Dedifferentiated amniotic fluid mesenchymal stem cell (primary cell): Measurements from ENCODE around the gene KMT2D.

Experiments used
- DNase-seq: peaks from one replicate; pipeline ENCODE4 v3.0.0-alpha.2; 2016; ENCODE audit errors: extremely low spot score

The KMT2D gene, protein sequence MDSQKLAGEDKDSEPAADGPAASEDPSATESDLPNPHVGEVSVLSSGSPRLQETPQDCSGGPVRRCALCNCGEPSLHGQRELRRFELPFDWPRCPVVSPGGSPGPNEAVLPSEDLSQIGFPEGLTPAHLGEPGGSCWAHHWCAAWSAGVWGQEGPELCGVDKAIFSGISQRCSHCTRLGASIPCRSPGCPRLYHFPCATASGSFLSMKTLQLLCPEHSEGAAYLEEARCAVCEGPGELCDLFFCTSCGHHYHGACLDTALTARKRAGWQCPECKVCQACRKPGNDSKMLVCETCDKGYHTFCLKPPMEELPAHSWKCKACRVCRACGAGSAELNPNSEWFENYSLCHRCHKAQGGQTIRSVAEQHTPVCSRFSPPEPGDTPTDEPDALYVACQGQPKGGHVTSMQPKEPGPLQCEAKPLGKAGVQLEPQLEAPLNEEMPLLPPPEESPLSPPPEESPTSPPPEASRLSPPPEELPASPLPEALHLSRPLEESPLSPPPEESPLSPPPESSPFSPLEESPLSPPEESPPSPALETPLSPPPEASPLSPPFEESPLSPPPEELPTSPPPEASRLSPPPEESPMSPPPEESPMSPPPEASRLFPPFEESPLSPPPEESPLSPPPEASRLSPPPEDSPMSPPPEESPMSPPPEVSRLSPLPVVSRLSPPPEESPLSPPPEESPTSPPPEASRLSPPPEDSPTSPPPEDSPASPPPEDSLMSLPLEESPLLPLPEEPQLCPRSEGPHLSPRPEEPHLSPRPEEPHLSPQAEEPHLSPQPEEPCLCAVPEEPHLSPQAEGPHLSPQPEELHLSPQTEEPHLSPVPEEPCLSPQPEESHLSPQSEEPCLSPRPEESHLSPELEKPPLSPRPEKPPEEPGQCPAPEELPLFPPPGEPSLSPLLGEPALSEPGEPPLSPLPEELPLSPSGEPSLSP (N-terminal part only)

DNA sequence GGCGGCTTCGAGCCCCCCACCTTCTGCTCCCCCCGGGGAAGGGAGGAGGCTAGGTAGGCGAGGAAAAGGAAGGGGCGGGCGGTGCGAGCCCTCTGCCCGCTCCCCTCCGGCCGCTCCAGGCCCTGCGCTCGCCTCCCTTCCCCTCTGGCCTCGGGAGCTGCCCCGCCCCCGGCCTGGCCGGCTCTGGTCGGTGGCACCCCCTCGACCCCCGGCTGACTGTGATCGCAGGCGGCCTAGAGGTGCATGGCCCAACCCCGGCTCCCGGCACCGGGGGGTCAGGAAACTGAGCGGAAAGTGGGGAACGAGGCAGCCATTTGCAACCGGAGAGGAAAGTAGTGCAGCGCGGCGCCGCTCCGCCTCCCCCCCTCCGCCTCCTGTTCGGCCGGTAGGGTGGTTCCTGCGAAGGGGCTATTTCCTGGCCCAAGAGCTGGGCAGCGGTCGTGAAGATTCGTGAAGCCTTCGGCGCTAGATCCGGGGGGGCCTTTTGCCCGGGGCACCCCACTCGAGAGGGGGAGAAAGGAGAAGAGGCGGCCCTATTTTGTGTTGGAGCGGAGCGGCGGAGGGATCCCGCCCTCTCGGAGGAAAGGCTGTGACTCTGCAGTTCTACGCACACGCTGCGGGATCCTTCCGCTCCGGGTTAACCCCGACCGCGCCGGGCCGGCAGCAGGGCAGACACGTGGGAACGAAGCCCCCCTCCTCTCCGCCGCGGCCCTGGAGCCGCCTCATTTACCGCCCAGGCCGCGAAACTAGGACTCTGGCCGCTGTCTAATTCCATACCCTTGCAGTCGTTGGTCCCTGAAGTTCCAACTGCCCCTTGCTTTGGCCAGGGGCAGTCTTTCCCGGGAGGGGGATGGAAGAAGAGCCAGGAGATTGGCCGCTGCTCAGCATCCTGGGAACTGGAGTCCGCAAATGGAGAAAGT, at the start of gene KMT2D:
TSS of gene KMT2D (minus strand) at position 558 of the 920 bp plus-strand sequence. CDS start 5,470 bp downstream, outside the sequence.
- peak; percentile 92 for DNase-seq

DNA sequence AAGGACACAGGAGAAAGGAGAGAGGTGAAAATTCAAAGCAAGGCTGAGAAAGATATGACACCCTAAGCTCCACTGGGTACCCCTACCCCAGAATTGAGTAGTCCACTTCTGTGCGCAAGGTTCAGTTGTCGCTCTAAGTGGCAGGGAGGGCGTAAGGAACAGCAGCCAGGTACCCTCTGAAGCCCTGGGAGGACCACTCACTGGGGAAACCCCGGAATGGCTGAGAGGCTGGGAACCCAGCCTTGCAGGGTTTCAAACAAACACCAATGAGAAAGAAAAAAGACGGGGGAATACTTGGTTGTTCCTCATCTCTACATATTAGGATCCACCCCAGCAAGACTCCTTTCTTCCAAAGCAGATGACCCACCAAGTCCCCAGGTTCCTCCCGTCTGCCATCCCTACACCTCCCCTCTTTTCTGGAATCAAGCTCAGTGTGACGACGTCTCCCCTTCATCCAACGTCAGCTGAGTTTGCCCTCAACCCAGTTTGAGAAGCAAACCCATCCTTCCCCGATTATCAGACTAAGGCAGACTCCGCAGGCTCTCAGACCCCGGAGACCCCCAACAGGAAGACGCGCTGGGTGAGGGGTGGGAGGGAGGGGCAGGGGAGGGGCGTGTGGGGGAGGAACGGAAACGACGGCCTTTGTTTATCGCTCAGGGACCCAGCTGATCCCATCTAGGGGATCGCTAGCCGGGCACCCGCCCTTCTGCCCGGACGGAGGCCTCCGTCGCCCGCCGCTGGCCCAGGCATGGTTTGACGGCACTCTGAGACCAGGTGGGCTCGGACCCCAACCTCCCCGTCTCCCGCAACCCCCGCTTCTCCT, 49.3 kb upstream of the KMT2D start:
- no peak for DNase-seq

DNA sequence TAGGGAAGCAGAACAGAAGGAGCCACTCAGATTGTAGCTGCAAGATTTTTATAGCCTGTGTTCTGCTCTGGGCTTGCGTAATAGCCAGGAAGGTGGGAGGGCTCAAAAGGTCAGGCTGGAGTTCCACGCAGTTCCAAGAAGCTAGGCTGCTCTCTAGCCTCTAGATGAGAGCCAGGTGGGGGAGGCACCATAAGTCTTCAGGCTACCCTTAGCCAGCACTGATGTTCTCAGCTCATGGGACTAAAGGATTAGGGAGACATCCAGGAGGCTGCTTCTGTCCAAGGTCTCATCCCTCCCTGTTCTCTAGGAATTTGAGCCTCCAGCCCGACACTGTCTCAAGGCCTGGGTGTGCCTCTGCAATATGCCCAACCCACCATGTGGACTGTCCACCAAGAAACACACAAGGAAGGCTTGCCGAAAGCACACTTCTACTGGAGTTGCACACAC, 48.4 kb upstream of the KMT2D start:
- DNase-seq = no peak

DNA sequence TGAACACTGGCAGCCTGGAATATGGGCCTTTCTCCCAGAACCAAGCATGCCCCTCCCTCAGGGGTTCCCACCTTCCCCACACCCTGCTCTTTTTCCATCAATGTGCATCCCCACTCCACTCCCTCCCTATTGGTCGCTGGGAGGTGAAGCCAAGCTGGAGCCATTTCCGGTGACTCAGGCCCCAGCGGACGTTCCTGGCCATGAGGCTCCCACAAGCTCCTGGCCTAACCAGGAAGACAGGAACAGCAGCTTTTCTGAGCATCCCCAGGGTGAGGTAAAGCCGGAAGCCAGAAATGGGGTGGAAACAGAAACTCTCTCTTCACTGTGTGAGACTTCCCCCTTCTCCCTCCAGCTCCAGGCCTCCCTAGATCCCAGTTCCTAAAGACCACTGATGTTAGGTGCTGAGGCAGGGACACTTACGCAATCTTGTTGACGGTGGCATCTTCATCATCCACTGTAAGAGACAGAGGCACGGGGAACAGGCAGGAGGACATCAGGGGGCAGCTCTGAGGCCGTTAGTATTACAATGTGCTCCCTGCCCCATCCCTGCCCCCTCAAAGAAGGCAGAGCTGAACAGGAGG, 45.0 kb upstream of the KMT2D start:
- DNase-seq = no peak

DNA sequence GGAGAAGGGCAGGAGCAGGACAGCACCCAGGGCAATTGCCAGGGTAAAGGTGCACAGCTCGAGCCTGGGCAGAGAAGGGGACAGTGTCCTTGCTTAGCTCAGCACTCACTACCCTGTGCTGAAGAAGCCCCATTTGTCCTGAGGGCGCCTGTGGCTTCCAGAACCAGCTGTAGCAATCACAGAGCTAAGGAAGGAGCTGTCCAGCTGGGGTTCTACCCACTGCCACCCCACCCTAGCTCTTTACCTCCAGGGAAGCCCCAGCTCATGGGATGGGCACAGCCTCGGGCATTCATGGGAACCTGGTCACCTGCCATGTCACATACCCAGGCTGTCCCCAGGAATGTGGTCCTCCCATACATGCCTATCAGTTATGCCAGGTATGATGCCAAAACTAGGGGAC, 44.2 kb upstream of the KMT2D start:
- no peak for DNase-seq

DNA sequence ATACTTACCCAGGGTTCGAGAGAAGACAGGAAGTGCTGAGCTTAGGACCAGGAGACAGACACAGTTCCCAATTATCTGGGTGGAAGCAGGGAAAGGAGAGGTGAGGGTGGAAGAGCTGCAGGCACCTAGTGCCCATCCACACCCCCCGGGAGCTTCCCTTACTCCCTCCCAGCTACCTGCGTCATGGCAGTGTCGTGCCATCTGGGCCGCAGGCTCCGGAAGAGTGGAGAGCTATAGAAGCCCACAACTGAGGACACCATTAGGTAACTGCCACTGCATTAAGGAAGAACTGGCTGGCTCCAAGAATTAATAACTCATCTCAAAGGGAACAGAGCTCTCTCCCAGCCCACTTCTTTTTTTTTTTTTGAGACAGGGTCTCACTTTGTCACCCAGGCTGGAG, 39.8 kb upstream of the KMT2D start:
- no peak for DNase-seq

DNA sequence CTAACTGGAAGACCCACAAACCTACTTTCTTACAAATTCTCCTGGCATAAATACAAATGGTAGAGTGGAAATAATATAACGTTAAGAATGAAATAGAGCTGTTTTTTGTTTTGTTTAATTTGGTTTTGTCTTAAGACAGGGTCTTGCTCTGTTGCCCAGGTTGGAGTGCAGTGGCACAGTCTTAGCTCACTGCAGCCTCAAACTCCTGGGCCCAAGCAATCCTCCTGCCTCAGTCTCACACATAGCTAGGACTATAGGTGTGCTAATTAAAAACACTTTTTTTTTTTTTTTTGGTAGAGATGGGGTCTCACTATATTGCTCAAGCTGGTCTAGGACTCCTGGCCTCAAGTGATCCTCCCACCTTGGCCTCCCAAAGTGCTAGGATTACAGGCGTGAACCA, 38.1 kb upstream of the KMT2D start:
- no peak for DNase-seq

DNA sequence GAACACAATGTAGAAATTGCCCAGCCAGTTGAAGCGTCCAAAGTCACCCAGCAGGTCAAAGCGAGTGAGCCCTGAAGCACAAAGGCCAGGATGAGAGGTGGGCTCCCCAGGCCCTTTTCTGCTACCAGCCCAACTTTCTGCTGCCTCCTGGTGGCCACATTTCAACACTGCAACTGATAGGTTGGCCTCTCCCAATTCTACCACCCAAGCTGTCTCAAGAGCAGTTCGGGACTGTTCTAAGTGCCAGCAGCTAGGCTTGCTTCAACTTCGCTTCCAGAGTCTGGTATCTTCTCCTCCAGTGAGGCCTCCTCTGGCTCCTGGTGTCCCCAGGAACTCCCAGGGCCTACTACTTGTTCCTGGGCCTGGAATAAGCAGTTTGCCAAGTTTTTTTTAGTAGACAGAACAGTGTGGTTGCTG, 37.4 kb upstream of the KMT2D start:
- DNase-seq = no peak

DNA sequence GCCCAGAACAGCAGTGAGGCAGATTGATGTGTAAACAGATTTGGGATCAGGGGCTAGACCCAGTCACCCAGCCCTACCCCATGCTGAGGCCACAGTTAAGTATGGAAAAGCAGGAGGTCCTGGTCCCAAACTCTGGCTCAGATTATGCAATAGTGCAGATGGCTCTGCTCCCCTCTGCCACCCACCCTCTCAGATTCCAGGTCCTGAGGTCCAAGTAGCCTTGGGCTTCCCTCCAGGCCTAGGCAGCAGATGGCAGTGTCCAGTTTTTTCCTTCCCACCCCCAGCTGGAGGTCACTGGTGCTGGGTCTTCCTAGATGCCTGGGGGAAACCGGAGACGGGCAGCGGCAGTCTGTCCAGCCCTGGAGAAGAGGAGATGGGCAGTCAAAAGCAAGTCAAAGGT, 36.8 kb upstream of the KMT2D start:
- no peak for DNase-seq

DNA sequence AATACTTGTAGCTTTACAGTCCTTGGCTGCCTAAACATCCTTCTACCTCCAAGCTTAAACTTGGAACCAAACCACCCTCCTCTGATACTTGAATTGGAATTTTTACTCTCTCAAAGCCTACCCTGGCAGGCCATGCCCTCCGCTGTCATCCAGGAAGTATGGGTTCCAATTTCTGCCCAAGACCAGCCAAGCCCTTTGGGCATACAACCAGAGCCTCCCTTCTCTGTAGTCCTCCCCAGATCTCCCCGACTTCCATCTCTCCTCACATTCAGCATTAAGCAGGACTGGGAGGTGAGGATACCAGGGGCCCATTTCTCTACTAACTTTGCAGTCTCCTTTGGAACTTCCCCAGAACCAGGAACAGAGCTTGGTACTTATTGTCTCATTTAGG, 34.4 kb upstream of the KMT2D start:
- DNase-seq = no peak

DNA sequence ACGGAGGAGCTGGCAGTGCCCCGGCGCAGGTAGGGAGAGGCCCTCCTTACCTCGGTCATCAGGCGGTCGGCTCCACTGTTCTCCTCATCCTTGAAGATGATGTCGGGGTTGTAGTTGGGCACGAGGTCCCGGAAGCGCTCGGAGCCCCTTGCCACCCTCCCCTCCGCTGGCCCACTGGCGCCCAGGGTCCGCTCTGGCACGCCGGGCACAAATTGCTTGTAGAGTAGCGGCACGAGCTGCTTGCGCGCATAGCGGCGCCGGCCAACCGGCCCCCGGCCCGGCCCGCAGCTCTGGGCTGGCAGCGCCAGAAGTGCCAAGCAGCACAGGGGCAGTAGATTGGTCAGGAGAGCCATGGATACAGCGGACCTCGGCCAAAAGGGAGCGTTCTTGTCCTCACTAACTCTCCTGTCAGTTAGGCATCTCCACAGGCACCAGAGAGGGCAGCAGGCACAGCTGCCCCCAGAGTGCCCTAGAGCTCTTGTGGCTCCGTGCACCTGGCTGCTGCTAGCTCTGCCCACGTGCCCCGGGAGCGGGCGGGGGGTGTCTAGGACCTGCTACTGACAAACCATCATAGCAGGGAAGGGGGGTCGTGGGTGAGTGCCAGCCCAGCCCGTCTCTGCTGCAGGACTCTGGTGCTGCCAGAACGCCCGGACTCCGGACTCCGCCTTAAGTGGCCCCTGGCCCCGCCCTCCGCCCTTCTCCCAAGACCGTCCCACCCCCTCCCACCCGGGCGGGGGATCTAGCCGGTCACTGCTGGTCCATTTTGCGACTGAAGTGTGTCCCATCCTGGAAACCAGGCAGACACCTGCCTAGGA, 33.8 kb upstream of the KMT2D start, which contains the start of gene DHH:
TSS of gene DHH (minus strand) at position 642 of the 815 bp plus-strand sequence. CDS start at position 353, 289 bp downstream.
- DNase-seq = no peak

DNA sequence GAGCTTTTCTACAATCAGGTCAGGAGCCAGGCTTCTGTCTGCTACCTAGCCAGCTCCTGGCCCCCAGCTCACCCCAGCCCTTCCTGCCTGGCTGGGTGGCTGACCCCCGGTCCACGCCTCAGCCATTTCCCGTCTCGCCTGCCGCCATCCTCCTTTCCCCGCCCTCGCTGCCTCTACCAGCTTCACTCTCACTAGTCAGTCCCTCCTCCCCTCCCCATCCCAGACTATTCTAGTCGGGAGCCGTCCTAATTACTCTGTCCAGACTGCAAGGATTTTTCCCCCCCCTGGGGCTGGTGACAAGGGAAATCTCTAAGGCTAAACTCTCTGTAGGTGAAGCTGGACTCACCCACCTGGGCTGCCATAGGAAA, 33.2 kb upstream of the KMT2D start:
- no peak for DNase-seq

DNA sequence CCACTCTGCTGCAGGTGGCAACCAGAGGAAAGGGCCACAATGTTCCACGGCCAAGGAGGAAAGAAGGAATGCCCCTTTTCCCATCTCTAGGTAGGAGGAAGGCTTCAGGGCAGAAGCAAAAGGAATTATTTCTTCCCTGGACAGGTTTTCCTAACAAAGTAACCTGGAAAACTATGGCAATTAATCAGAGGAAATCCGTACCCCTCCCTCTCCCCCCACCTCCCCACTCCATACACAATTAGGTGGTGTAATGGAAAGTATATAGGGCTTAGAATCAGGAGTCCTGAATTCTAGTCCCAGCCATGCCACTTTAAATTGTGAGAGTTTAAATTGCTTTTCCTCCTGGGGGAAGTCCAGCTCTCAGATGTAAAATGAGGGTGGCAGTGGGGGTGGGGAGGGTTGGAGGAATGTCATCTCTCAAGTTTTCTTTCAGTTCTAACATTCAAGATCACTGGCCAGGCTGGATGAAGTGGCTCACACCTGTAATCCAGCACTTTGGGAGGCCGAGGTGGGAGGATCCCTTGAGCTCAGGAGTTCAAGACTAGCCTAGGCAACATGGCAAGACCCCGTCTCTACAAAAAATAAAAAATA, 32.3 kb upstream of the KMT2D start:
- no peak for DNase-seq

DNA sequence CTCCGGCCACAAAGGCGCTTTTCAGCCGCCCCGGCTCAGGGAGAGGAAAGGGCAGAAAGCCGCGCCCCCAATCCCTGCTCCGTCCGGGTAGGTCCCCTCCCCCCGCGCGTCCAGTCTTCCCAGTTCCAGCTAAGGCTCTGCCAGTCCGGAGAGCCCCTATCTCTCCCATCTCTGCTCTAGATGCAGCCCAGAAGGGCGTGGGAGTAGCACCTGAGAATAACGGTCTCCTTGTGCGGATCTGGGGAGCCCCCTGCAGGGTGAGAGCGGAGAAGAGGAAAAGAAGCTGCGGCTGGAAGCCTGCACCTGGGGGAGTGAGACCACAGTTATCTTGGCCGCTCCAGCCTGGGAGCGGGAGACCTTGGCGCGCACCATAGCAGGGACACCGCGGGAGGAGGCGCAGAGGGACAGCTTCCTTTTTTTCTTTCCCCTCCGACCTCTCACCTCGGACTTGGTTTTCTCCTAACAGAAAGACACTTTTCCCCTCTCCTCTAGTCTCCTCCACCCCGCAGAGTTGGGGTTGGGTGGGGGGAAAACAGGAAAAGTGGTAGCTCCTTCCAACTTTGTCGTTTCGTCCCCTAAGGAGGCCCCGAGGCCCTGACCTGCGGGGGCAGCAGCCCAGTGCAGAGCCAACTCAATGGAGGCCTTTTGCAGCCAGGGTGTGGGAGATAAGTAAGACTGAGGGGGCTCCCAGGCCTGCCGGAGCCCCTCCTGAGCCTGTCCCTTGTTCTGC, 31.7 kb upstream of the KMT2D start:
- DNase-seq = no peak

DNA sequence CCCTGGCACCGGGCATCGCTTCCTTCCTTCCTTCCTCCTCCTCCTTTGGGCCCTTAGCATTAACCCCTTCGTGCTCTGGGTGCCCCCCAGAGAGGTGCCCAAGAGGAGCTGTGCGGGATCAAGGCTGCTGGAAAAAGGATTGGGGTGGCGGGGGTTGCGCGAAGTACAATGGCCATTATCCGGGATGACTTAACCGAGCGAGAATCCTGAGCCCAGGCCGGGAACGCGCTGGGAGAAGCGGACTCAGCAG, 31.2 kb upstream of the KMT2D start:
- DNase-seq = no peak

DNA sequence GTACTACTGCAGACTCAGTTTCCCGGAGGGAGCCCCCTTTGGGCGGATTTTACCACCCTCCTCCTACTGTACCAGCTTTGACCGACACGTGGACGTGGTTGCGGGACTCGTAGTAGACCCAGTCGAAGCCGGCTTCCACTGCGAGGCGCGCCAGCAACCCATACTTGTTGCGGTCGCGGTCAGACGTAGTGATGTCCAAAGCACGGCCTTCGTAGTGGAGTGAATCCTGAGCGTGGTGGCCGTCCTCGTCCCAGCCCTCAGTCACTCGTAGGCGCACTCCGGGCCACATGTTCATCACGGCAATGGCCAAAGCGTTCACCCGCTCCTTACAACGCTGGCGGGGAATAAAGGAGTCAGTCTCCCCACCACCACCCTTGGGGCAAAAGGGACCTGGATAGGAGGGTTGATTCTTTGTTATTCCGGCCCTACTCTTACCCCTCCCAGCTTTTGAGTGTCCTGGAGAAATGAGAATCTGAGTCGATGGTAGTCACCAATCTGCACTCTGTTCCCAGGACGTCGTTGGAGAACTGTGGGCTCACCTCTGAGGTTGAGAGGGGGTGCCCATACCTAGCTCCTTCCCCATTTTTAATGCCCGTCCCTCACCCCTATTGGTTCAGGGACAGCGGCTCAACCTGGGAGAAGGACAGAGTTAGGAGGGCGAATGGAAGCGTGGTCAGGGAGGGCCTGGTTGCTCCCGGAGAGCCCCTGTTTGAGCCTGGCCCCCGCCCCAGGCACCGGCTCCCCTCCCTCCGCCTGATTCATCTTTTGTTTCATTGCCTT, 30.7 kb upstream of the KMT2D start:
- DNase-seq = no peak

DNA sequence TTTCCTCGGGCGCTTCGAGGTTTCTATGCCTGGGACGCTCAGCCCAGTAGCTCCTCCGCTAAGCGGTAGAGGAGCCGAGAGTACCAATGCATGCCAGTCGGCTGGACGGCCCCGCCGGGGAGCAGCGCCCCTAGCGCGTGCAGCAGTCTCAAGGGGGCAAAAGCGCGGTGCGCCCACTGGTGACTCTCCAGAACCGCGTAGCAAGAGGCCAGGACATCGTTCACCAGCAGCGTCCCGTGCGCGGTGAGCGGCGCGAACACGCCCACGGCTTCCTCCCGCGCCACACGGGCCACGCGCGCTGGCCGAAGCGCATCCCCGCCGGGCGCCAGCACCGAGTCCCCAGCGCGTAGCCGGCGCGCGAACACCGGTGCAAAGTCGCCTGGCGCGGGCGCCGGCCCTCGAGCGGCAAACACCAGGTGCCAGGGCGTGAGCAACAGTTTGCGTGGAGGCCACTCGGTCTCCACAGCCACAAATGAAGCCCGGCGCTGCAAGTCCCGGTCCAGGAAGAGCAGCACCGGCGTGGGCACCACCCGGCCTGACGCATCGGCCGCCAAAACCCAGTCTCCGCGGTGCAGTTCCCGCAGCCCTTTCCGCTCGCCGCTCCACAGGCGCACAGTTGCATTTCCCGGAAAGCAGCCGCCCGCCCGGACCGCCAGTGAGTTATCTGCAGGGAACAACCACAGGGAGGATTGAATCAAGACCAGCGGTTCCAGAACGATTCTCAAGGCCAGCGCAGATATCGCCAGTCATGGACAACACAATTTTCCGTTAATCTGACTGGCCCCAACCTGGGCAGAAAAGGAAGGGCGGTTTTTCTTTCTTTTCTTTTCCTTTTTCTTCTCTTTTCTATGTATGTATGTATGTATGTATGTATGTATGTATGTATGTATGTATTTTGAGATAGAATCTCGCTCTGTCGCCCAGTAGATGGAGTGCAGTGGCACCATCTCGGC, 29.5 kb upstream of the KMT2D start:
- DNase-seq = no peak
